ENCODE results near the gene TMPRSS5.

Gene TMPRSS5

DNA sequence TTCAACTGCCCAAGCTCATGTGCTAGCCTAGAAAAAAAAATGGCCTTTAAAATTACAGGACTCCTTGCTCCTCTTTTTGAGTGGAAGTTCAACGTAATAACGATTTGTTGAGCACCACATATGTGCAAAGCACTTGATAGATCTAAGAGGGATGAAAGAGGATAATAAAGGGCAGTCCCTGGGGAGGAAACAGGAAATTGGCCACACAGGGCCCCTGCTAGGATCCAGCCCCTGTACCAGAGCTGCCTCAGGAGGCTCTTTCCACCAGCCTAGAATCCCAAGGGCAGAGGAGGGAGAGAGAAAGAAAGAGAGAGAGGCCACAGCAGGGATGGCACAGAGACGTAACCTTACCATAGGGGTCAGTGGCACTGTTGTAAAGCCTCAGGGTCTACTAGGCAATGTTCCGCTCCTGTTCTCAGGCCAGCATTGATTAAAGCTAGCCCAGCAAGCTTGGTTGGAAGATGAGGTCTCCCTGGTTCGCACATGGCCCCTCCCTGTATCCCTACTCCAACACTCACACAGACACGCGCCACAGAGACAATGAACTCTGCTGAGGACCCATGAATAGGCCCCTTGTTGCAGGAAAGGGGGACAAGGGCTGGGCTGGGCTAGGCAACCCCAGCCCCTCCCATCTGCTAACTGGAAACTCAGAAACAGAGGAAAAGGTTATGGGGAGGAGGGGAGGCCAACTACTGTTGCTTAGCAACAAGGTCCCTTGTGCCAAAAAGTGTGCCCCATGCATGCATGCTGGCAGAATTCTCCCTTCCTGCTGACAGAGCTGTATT is at the start of gene TMPRSS5:
TMPRSS5 (minus strand) TSS at position 438 of the 785 bp plus-strand sequence; CDS start at position 354, 84 bp downstream.
- H3K27ac Mint-ChIP-seq = no peak within 1 kb of the TSS
- no peak for DNase-seq (ENCODE audit: low spot score)
- peaks cover 4% of the 10 kb centered on the region for H3K36me3 Mint-ChIP-seq (ENCODE audit: low read depth)
- H3K9me3 Mint-ChIP-seq = peaks cover 31% of the 10 kb centered on the region
- no peaks in the 10 kb centered on the region for H3K4me1 Mint-ChIP-seq (ENCODE audit: low read depth)
- H3K4me3 Mint-ChIP-seq = no peak within 1 kb of the TSS
- no peaks in the 10 kb centered on the region for H3K27me3 Mint-ChIP-seq (ENCODE audit: low read depth)

- H3K4me3 Mint-ChIP-seq = no peak overlapping the region
- H3K9me3 Mint-ChIP-seq = no peaks in the 10 kb centered on the region
- H3K27ac Mint-ChIP-seq = no peak overlapping the region
- no peak for DNase-seq (ENCODE audit: low spot score)
- no peaks in the 10 kb centered on the region for H3K4me1 Mint-ChIP-seq (ENCODE audit: low read depth)
- H3K27me3 Mint-ChIP-seq (ENCODE audit: low read depth) = no peaks in the 10 kb centered on the region
- peaks cover 25% of the 10 kb centered on the region for H3K36me3 Mint-ChIP-seq (ENCODE audit: low read depth)
Measured at GRCh38 chr11:113752932-113753331, 46.8 kb upstream of the TMPRSS5 start.

GRCh38 chr11:113736323-113736722 is 30.2 kb upstream of the TMPRSS5 start:
- DNase-seq (ENCODE audit: low spot score) = no peak
- no peak overlapping the region for H3K27ac Mint-ChIP-seq
- H3K36me3 Mint-ChIP-seq (ENCODE audit: low read depth) = peaks cover 43% of the 10 kb centered on the region
- H3K9me3 Mint-ChIP-seq = no peaks in the 10 kb centered on the region
- H3K4me1 Mint-ChIP-seq (ENCODE audit: low read depth) = peaks cover 1% of the 10 kb centered on the region
- H3K4me3 Mint-ChIP-seq = no peak overlapping the region
- H3K27me3 Mint-ChIP-seq (ENCODE audit: low read depth) = no peaks in the 10 kb centered on the region

GRCh38 chr11:113732092-113732491 is 26.0 kb upstream of the TMPRSS5 start:
- no peaks in the 10 kb centered on the region for H3K27me3 Mint-ChIP-seq (ENCODE audit: low read depth)
- H3K36me3 Mint-ChIP-seq (ENCODE audit: low read depth) = peaks cover 22% of the 10 kb centered on the region
- peaks cover 4% of the 10 kb centered on the region for H3K4me1 Mint-ChIP-seq (ENCODE audit: low read depth)
- no peak overlapping the region for H3K4me3 Mint-ChIP-seq
- no peak for DNase-seq (ENCODE audit: low spot score)
- no peaks in the 10 kb centered on the region for H3K9me3 Mint-ChIP-seq
- H3K27ac Mint-ChIP-seq = no peak overlapping the region

DNA sequence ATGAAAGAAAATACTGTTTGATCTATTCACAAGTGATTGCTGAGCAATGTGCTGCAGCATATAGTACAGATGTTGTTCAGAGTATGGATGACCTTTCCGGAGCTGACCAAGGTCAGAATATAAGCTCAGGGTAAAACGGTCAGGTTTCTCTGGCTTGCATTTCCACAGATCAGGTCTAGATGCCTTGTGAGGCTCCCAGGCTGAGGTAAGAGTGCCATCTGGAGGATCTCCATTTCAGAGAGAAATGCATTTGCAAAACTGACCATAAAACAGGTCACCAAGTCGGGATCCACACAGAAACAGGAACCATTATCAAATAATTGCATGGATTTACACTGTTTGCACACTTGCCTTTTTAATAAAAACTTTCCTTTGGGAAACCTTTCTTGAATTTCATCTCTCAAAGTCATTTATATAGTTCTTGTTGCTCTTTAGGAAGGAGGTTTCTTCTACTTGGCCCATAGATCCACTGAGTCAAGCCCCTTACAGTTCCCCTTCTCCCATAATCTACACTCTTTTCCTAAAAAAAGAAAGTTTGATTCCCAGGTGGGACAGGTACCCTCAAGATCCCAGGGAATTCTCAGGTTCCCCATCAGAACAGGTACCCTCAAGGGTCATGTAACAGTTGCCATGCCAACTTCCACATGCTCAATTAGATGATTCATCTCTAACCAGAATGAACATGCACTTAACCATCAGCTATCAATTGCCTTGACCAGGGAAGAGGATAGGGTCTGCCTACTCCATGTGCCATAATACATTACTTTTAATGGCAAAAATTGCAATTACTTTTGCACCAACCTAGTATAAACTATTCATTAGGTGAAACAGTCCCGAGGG is 25.0 kb upstream of the TMPRSS5 start:
- H3K36me3 Mint-ChIP-seq (ENCODE audit: low read depth) = peaks cover 14% of the 10 kb centered on the region
- H3K4me3 Mint-ChIP-seq = no peak overlapping the region
- DNase-seq (ENCODE audit: low spot score) = no peak
- peaks cover 3% of the 10 kb centered on the region for H3K4me1 Mint-ChIP-seq (ENCODE audit: low read depth)
- no peak overlapping the region for H3K27ac Mint-ChIP-seq
- no peaks in the 10 kb centered on the region for H3K27me3 Mint-ChIP-seq (ENCODE audit: low read depth)
- no peaks in the 10 kb centered on the region for H3K9me3 Mint-ChIP-seq

GRCh38 chr11:113729456-113729855 is 23.3 kb upstream of the TMPRSS5 start:
- Mint-ChIP-seq H3K9me3 (no peaks in the 10 kb centered on the region), H3K36me3 (ENCODE audit: low read depth) (peaks cover 10% of the 10 kb centered on the region), H3K4me1 (ENCODE audit: low read depth) (peaks cover 3% of the 10 kb centered on the region), H3K27ac (no peak overlapping the region), H3K27me3 (ENCODE audit: low read depth) (no peaks in the 10 kb centered on the region), H3K4me3 (no peak overlapping the region)
- no peak for DNase-seq (ENCODE audit: low spot score)

GRCh38 chr11:113728814-113729213 is 22.7 kb upstream of the TMPRSS5 start:
- no peak for DNase-seq (ENCODE audit: low spot score)
- Mint-ChIP-seq H3K27me3 (ENCODE audit: low read depth) (no peaks in the 10 kb centered on the region), H3K36me3 (ENCODE audit: low read depth) (peaks cover 4% of the 10 kb centered on the region), H3K4me3 (no peak overlapping the region), H3K9me3 (no peaks in the 10 kb centered on the region), H3K4me1 (ENCODE audit: low read depth) (peaks cover 3% of the 10 kb centered on the region), H3K27ac (no peak overlapping the region)

DNA sequence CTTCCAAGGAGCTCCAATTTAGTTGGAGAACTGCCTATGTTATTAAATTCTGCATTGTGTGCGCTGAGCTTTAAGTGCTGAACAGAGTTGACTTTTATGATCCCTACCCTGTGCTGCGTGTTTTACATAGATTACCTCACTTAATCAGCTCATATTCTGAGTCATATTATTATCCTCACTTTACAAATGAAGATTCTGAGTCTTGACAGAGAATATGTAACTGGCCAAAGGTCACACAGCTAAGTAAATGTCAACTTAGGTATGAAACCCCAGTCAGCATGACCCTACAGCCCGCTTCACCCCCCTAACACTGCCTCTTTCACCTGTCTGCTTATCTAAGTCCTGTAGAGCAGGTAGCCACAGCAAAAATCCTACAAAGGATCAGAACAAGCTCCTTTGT is 19.8 kb upstream of the TMPRSS5 start:
- no peak overlapping the region for H3K4me3 Mint-ChIP-seq
- H3K27ac Mint-ChIP-seq = no peak overlapping the region
- H3K36me3 Mint-ChIP-seq (ENCODE audit: low read depth) = no peaks in the 10 kb centered on the region
- H3K27me3 Mint-ChIP-seq (ENCODE audit: low read depth) = no peaks in the 10 kb centered on the region
- H3K9me3 Mint-ChIP-seq = no peaks in the 10 kb centered on the region
- DNase-seq (ENCODE audit: low spot score) = no peak
- H3K4me1 Mint-ChIP-seq (ENCODE audit: low read depth) = peaks cover 3% of the 10 kb centered on the region

DNA sequence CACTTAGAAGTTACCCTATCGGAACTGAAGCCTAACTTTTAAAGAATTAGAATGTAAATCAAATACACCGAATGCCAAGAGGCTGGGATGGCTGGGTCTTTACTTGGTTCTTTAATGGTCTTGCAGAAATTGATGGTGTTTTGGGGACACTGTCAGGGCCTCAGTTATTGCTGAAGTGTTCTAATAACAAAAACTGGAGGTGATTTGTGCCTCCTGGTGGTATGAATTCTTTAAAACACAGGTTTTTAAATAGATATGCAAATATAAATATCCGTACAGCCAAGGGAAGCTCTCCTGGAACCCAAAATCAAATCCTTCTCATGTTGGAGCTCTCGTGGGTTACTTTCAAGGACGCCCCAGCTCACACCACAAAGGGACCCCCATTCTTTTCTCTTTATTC is 19.3 kb upstream of the TMPRSS5 start:
- no peak for DNase-seq (ENCODE audit: low spot score)
- Mint-ChIP-seq H3K27me3 (ENCODE audit: low read depth) (no peaks in the 10 kb centered on the region), H3K9me3 (no peaks in the 10 kb centered on the region), H3K4me1 (ENCODE audit: low read depth) (peaks cover 3% of the 10 kb centered on the region), H3K4me3 (no peak overlapping the region), H3K27ac (no peak overlapping the region), H3K36me3 (ENCODE audit: low read depth) (no peaks in the 10 kb centered on the region)

GRCh38 chr11:113724778-113725177 is 18.7 kb upstream of the TMPRSS5 start:
- no peak for DNase-seq (ENCODE audit: low spot score)
- Mint-ChIP-seq H3K4me1 (ENCODE audit: low read depth) (peaks cover 3% of the 10 kb centered on the region), H3K27me3 (ENCODE audit: low read depth) (no peaks in the 10 kb centered on the region), H3K9me3 (no peaks in the 10 kb centered on the region), H3K36me3 (ENCODE audit: low read depth) (no peaks in the 10 kb centered on the region), H3K4me3 (no peak overlapping the region), H3K27ac (no peak overlapping the region)

DNA sequence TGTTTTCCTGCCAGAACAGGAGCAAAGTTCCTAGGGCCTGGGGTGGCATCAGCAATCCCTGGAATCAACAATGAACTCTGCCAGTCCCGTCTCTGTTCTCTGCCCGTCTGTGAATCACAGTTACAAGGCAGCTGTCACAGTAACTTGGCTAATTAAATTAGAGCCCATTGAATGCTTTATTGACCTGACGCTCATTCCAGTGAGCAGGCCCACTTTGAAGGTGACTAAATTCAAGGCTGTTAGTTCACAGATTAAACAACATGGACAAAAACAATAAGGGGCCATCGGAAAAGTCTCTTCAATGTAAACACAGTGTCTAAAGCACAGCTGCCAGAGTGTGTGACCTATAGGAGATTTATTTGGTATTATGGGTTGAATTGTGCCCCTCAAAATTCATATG is 17.7 kb upstream of the TMPRSS5 start:
- no peaks in the 10 kb centered on the region for H3K9me3 Mint-ChIP-seq
- no peak overlapping the region for H3K4me3 Mint-ChIP-seq
- no peak for DNase-seq (ENCODE audit: low spot score)
- H3K27ac Mint-ChIP-seq = no peak overlapping the region
- peaks cover 1% of the 10 kb centered on the region for H3K4me1 Mint-ChIP-seq (ENCODE audit: low read depth)
- H3K27me3 Mint-ChIP-seq (ENCODE audit: low read depth) = no peaks in the 10 kb centered on the region
- no peaks in the 10 kb centered on the region for H3K36me3 Mint-ChIP-seq (ENCODE audit: low read depth)

DNA sequence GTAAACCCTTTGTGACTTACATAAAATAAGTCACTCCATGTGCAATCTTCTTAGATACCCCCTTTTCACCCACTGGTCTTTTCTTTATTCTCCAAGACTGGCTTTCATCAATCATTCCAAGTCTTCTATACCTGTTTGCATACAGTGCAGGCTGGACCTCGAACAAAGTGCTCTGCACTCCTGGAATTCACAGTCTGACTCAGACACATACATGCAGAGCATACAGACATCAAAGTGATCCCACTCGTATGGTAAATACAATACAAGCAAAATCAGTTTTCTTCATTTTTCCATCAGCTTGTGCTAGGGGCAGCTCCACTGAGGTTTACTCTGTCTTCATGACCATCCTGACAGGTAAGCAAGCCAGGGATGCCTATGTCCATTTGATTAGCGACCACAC is 16.8 kb upstream of the TMPRSS5 start:
- DNase-seq (ENCODE audit: low spot score) = no peak
- Mint-ChIP-seq H3K27ac (no peak overlapping the region), H3K4me1 (ENCODE audit: low read depth) (no peaks in the 10 kb centered on the region), H3K4me3 (no peak overlapping the region), H3K9me3 (no peaks in the 10 kb centered on the region), H3K36me3 (ENCODE audit: low read depth) (no peaks in the 10 kb centered on the region), H3K27me3 (ENCODE audit: low read depth) (no peaks in the 10 kb centered on the region)

GRCh38 chr11:113722221-113722620 is 16.1 kb upstream of the TMPRSS5 start:
- no peak overlapping the region for H3K27ac Mint-ChIP-seq
- no peak for DNase-seq (ENCODE audit: low spot score)
- no peak overlapping the region for H3K4me3 Mint-ChIP-seq
- H3K27me3 Mint-ChIP-seq (ENCODE audit: low read depth) = no peaks in the 10 kb centered on the region
- no peaks in the 10 kb centered on the region for H3K36me3 Mint-ChIP-seq (ENCODE audit: low read depth)
- no peaks in the 10 kb centered on the region for H3K9me3 Mint-ChIP-seq
- H3K4me1 Mint-ChIP-seq (ENCODE audit: low read depth) = no peaks in the 10 kb centered on the region

DNA sequence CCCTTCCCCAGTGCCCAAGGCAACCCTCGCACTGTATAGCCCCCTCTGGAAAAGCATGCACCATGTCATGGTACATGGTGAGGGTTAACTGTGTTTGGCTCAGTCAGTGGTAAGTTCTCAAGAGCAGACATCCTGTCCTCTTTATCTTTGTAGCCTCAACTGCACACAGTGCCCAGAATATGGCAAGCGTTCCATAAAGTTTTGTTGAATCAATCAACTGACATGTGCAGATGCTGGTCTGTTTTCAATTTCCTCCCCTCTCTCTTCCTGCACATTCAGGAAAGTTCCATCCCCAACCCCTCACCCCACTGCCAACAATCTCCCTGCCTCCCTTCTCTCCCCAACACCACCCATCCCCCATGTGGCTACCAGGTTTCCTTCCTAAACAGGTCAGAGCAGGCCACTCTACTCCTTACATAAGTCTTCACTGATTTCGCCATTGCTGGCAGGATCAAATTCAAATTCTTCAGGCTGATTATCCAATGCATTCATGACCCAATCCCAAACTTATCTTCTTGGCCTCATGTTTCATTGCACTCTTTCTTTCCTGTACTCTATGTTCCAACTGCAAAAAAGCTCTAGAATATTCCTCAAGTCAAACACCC is 15.5 kb upstream of the TMPRSS5 start:
- Mint-ChIP-seq H3K4me1 (ENCODE audit: low read depth) (no peaks in the 10 kb centered on the region), H3K27ac (no peak overlapping the region), H3K9me3 (no peaks in the 10 kb centered on the region), H3K36me3 (ENCODE audit: low read depth) (no peaks in the 10 kb centered on the region), H3K27me3 (ENCODE audit: low read depth) (no peaks in the 10 kb centered on the region), H3K4me3 (no peak overlapping the region)
- no peak for DNase-seq (ENCODE audit: low spot score)
